Measurements from ENCODE around the gene R3HDM2.

- no peak for TF ChIP-seq CTCF (IDR thresholded peaks at IDR 0.05 in 2 of 3, conservative IDR thresholded peaks at IDR 0.05 in 1 of 3; ENCODE audit: borderline replicate concordance in 1 of 3, insufficient read depth in 1 of 3, low read depth in 2 of 3, low read length in 2 of 3)
- no peak for TF ChIP-seq POLR2A (IDR thresholded peaks at IDR 0.05; ENCODE audit: borderline replicate concordance, extremely low read depth, insufficient read depth, insufficient read length)
- no peak for TF ChIP-seq FOSL1 (IDR thresholded peaks at IDR 0.05; ENCODE audit: low read depth)
- no peak for TF ChIP-seq POLR2AphosphoS5 (IDR thresholded peaks at IDR 0.05; ENCODE audit: low read depth, low read length)
- TF ChIP-seq SIN3A (IDR thresholded peaks at IDR 0.05; ENCODE audit: low read depth), result no peak
- TF ChIP-seq, protein P1, sequence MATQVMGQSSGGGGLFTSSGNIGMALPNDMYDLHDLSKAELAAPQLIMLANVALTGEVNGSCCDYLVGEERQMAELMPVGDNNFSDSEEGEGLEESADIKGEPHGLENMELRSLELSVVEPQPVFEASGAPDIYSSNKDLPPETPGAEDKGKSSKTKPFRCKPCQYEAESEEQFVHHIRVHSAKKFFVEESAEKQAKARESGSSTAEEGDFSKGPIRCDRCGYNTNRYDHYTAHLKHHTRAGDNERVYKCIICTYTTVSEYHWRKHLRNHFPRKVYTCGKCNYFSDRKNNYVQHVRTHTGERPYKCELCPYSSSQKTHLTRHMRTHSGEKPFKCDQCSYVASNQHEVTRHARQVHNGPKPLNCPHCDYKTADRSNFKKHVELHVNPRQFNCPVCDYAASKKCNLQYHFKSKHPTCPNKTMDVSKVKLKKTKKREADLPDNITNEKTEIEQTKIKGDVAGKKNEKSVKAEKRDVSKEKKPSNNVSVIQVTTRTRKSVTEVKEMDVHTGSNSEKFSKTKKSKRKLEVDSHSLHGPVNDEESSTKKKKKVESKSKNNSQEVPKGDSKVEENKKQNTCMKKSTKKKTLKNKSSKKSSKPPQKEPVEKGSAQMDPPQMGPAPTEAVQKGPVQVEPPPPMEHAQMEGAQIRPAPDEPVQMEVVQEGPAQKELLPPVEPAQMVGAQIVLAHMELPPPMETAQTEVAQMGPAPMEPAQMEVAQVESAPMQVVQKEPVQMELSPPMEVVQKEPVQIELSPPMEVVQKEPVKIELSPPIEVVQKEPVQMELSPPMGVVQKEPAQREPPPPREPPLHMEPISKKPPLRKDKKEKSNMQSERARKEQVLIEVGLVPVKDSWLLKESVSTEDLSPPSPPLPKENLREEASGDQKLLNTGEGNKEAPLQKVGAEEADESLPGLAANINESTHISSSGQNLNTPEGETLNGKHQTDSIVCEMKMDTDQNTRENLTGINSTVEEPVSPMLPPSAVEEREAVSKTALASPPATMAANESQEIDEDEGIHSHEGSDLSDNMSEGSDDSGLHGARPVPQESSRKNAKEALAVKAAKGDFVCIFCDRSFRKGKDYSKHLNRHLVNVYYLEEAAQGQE (IDR thresholded peaks at IDR 0.05; ENCODE audit: low read depth), result no peak
- no peak for TF ChIP-seq ELF1 (IDR thresholded peaks at IDR 0.05; ENCODE audit: borderline replicate concordance, low read depth)
- no peak for TF ChIP-seq JUND (IDR thresholded peaks at IDR 0.05)
- no peak for TF ChIP-seq EZH2phosphoT487 (IDR thresholded peaks at IDR 0.05; ENCODE audit: borderline replicate concordance)
- no peak for TF ChIP-seq YY1 (IDR thresholded peaks at IDR 0.05; ENCODE audit: extremely low read depth, insufficient replicate concordance, low read depth, low read length)
- TF ChIP-seq CEBPB (IDR thresholded peaks at IDR 0.05; ENCODE audit: low read depth), result no peak
- TF ChIP-seq, protein P2, sequence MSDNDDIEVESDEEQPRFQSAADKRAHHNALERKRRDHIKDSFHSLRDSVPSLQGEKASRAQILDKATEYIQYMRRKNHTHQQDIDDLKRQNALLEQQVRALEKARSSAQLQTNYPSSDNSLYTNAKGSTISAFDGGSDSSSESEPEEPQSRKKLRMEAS (IDR thresholded peaks at IDR 0.05), result peak; percentile 83
- no peak for TF ChIP-seq TCF7L2 (IDR thresholded peaks at IDR 0.05; ENCODE audit: borderline replicate concordance, extremely low read depth, insufficient read depth, insufficient read length)
These were observed 214.6 kb downstream of the R3HDM2 start, which contains the start of gene NXPH4 for GRCh38 chr12:57216014-57216911.

All from HCT116 (cell line).